Measurements from ENCODE around the gene ANGPTL8.

The ANGPTL8 gene

DNA sequence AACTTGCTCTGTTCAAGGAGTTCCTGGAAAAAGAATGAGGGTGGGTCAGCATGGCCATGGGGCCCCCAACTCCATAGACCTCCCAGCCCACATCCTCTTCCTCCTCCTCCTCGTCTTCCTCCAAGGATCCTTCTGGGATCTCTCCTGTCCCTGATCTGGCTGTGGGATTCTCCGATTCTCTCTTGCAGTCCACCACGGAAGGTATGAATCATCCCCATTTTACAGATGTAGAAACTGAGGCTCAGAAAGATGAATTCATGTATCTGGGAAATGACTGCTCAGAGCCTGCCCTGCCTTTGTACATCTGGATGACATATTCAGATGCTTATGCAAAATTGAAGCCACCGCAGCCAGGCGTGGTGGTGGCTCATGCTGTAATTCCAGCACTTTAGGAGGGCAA is 39.9 kb upstream of the ANGPTL8 start:
- ATAC-seq (ENCODE audit: low read depth): no peak
- peaks cover 5% of the 10 kb centered on the region for H3K36me3 ChIP-seq (ENCODE audit: low read depth)
- H3K9me3 ChIP-seq (ENCODE audit: severe bottlenecking): no peaks in the 10 kb centered on the region
- TF ChIP-seq, protein P1, sequence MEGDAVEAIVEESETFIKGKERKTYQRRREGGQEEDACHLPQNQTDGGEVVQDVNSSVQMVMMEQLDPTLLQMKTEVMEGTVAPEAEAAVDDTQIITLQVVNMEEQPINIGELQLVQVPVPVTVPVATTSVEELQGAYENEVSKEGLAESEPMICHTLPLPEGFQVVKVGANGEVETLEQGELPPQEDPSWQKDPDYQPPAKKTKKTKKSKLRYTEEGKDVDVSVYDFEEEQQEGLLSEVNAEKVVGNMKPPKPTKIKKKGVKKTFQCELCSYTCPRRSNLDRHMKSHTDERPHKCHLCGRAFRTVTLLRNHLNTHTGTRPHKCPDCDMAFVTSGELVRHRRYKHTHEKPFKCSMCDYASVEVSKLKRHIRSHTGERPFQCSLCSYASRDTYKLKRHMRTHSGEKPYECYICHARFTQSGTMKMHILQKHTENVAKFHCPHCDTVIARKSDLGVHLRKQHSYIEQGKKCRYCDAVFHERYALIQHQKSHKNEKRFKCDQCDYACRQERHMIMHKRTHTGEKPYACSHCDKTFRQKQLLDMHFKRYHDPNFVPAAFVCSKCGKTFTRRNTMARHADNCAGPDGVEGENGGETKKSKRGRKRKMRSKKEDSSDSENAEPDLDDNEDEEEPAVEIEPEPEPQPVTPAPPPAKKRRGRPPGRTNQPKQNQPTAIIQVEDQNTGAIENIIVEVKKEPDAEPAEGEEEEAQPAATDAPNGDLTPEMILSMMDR (IDR thresholded peaks at IDR 0.05; ENCODE audit: poor library complexity, severe bottlenecking): no peak
- H3K4me1 ChIP-seq (ENCODE audit: insufficient read depth, poor library complexity, severe bottlenecking): peaks cover 5% of the 10 kb centered on the region
- no peak overlapping the region for H3K4me3 ChIP-seq (ENCODE audit: severe bottlenecking)
- DNase-seq (ENCODE audit: low spot score): no peak
- no peaks in the 10 kb centered on the region for H3K27me3 ChIP-seq (ENCODE audit: insufficient read depth, poor library complexity, severe bottlenecking)
- H3K27ac ChIP-seq (ENCODE audit: poor library complexity, severe bottlenecking): no peak overlapping the region

DNA sequence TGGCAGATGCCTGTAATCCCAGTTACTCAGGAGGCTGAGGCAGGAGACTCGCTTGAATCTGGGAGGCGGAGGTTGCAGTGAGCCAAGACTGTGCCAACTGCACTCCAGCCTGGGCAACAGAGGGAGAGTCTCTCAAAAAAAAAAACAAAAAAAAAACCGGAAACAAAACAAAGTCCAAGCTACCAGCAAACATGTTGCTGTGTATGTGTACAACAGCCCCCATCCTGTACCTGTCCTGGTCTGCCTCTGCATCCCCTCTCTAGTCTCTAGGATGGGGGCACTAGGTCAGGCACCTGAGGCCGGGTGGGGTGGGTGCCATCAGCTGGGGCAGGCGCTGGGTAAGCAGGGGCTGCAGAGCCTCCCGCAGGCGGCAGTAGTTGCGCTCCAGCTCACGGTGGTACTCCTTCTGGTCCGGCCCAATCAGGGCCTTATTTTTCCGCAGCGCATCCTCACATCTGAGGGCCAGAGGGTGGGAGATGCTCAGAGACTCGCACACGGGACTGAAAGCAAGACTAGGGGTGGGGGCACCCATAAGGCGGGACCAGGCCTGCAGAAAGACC is 39.3 kb upstream of the ANGPTL8 start:
- DNase-seq (ENCODE audit: low spot score) (no peak), ATAC-seq (ENCODE audit: low read depth) (no peak)
- TF ChIP-seq, protein P1 (IDR thresholded peaks at IDR 0.05; ENCODE audit: poor library complexity, severe bottlenecking): no peak
- Histone ChIP-seq H3K9me3 (ENCODE audit: severe bottlenecking) (no peaks in the 10 kb centered on the region), H3K36me3 (ENCODE audit: low read depth) (peaks cover 5% of the 10 kb centered on the region), H3K4me3 (ENCODE audit: severe bottlenecking) (no peak overlapping the region), H3K27me3 (ENCODE audit: insufficient read depth, poor library complexity, severe bottlenecking) (no peaks in the 10 kb centered on the region), H3K27ac (ENCODE audit: poor library complexity, severe bottlenecking) (no peak overlapping the region), H3K4me1 (ENCODE audit: insufficient read depth, poor library complexity, severe bottlenecking) (peaks cover 5% of the 10 kb centered on the region)

DNA sequence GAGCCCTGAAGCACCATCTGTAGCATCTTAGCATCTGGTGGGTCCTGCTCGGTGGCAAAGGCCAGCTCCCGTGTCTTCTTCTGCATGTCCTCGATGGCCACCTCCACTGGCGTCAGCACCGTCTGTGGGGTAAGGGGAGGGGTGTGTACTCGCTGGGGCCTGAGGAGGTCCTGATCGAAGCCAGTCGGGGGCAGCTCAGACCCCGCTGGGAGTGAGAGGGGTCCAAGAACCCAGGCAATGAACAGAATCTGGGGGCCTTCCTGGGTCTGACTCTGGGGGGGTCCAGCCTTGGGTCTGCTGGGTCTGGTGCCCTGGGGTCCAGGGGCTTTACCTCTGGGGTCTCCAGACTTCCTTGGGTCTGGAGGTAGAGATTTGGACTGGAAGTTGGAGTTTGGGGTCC is 38.5 kb upstream of the ANGPTL8 start:
- Histone ChIP-seq H3K27ac (ENCODE audit: poor library complexity, severe bottlenecking) (no peak overlapping the region), H3K36me3 (ENCODE audit: low read depth) (no peaks in the 10 kb centered on the region; the same call in 1 of the 2 replicates), H3K4me1 (ENCODE audit: insufficient read depth, poor library complexity, severe bottlenecking) (peaks cover 5% of the 10 kb centered on the region), H3K9me3 (ENCODE audit: severe bottlenecking) (no peaks in the 10 kb centered on the region), H3K4me3 (ENCODE audit: severe bottlenecking) (no peak overlapping the region), H3K27me3 (ENCODE audit: insufficient read depth, poor library complexity, severe bottlenecking) (no peaks in the 10 kb centered on the region)
- ATAC-seq (ENCODE audit: low read depth) (no peak), DNase-seq (ENCODE audit: low spot score) (no peak)
- TF ChIP-seq, protein P1 (IDR thresholded peaks at IDR 0.05; ENCODE audit: poor library complexity, severe bottlenecking): no peak

DNA sequence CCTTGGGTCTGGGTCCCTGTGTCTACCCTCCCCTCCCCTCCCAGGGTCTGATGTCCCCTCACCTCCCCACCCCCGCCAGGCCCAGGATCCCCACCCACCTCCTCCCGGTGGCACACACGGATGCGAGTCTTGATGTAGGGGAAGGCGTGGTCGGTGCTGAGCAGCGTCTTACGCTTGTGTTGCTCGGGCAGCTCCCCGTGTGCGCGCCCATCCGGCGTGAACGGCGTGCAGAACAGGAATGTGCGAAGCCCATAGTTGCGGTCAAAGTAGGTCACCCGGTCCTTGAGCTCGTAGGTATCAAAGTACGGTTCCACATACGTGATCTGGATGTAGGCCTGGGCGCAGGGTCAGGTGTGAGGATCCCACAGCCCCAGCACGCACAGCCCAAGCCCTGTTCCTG is 37.6 kb upstream of the ANGPTL8 start:
- no peaks in the 10 kb centered on the region for H3K9me3 ChIP-seq (ENCODE audit: severe bottlenecking)
- no peak overlapping the region for H3K4me3 ChIP-seq (ENCODE audit: severe bottlenecking)
- peaks cover 5% of the 10 kb centered on the region for H3K4me1 ChIP-seq (ENCODE audit: insufficient read depth, poor library complexity, severe bottlenecking)
- TF ChIP-seq, protein P1 (IDR thresholded peaks at IDR 0.05; ENCODE audit: poor library complexity, severe bottlenecking): no peak
- no peaks in the 10 kb centered on the region; the same call in 1 of the 2 replicates for H3K36me3 ChIP-seq (ENCODE audit: low read depth)
- ATAC-seq (ENCODE audit: low read depth) (no peak), DNase-seq (ENCODE audit: low spot score) (no peak)
- no peaks in the 10 kb centered on the region for H3K27me3 ChIP-seq (ENCODE audit: insufficient read depth, poor library complexity, severe bottlenecking)
- H3K27ac ChIP-seq (ENCODE audit: poor library complexity, severe bottlenecking): no peak overlapping the region

DNA sequence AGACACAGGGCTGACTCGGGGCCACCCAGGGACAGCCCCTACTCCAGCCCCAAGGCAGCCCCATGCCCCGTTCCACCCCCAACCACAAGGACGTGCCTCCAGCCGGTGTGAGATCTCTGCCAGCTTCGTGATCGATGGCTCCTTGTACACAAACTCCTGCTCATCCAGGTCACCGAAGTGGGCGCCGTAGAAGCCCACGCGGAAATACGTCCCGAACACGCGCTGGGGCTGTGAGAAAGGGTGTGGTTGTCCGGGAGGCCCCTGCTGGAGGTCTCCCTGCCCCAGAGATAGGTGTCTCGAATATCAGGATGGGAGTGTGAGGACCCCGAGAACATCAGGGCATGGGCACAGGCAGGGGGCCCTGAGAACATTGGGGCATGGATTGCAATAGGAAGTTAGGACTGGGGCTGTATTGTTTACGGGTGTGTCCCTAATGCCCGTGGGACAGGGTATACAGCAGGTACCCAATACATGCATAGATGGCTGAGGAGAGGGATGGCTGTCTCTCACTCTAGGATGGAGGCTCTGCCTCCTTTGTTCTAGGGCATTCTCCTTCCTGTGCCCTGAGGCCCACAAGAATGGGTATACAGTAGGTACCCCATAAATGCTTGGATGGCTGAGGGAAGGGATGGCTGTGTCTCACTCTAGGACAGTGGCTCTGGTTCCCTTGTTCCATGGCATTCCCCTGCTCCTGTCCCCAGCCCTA is 36.8 kb upstream of the ANGPTL8 start:
- Histone ChIP-seq H3K36me3 (ENCODE audit: low read depth) (no peaks in the 10 kb centered on the region; the same call in 1 of the 2 replicates), H3K27me3 (ENCODE audit: insufficient read depth, poor library complexity, severe bottlenecking) (no peaks in the 10 kb centered on the region), H3K4me3 (ENCODE audit: severe bottlenecking) (no peak overlapping the region), H3K9me3 (ENCODE audit: severe bottlenecking) (no peaks in the 10 kb centered on the region), H3K27ac (ENCODE audit: poor library complexity, severe bottlenecking) (no peak overlapping the region), H3K4me1 (ENCODE audit: insufficient read depth, poor library complexity, severe bottlenecking) (peaks cover 5% of the 10 kb centered on the region)
- ATAC-seq (ENCODE audit: low read depth): no peak
- TF ChIP-seq, protein P1 (IDR thresholded peaks at IDR 0.05; ENCODE audit: poor library complexity, severe bottlenecking): no peak
- no peak for DNase-seq (ENCODE audit: low spot score)
